ENCODE measurements around the gene SRMS. TPM values are rescaled to one million over a fixed set of nuclear protein-coding genes. Genes with fewer than 3 reads are reported as not detected.
"Not testable (repeated sequence)": the region's sequence is repeated elsewhere in the genome, so short reads cannot be mapped to it uniquely, and the experiment has no call there.

SRMS gene
- polyA plus RNA-seq, 1 experiment = not detected

GRCh38 chr20:63562461-63563224 is 15.1 kb upstream of the SRMS start:
- Histone ChIP-seq H3K27me3 (ENCODE audit: control insufficient read depth, insufficient read depth, low read length) (no peaks in the 10 kb centered on the region), H3K9me3 (ENCODE audit: control insufficient read depth, insufficient read depth, low read length) (peaks cover 6% of the 10 kb centered on the region; the same call in 1 of the 2 replicates), H3K4me3 (ENCODE audit: low read depth, low read length) (no peak overlapping the region), H3K27ac (ENCODE audit: low read depth, low read length) (no peak overlapping the region)
- ChIA-PET CTCF (no interaction called here), POLR2A (no interaction called here)
- DNase-seq (ENCODE audit: low read depth, low spot score) = no peak
- no peak for TF ChIP-seq CTCF (IDR thresholded peaks at IDR 0.05; ENCODE audit: low read depth, low read length)

- TF ChIP-seq CTCF (IDR thresholded peaks at IDR 0.05; ENCODE audit: low read depth, low read length) = no peak
- no peak for DNase-seq (ENCODE audit: low read depth, low spot score)
- Histone ChIP-seq H3K27ac (ENCODE audit: low read depth, low read length) (no peak overlapping the region), H3K9me3 (ENCODE audit: control insufficient read depth, insufficient read depth, low read length) (peaks cover 6% of the 10 kb centered on the region; the same call in 1 of the 2 replicates), H3K27me3 (ENCODE audit: control insufficient read depth, insufficient read depth, low read length) (no peaks in the 10 kb centered on the region), H3K4me3 (ENCODE audit: low read depth, low read length) (no peak overlapping the region)
- CTCF ChIA-PET = interaction anchor here (1.0 kb wide), 1 partner anchor 24 kb away, joined by 3 read pairs; no protein-coding TSS in a partner anchor
- POLR2A ChIA-PET = no interaction called here
These were observed 14.3 kb upstream of the SRMS start for GRCh38 chr20:63561624-63562396.

- H3K9me3 ChIP-seq (ENCODE audit: control insufficient read depth, insufficient read depth, low read length) = peaks cover 6% of the 10 kb centered on the region; the same call in 1 of the 2 replicates
- H3K4me3 ChIP-seq (ENCODE audit: low read depth, low read length) = no peak overlapping the region
- no peak for DNase-seq (ENCODE audit: low read depth, low spot score)
- H3K27ac ChIP-seq (ENCODE audit: low read depth, low read length) = no peak overlapping the region
- CTCF ChIA-PET = interaction anchor here (0.5 to 1.0 kb wide), 2 partner anchors 23 to 410 kb away, joined by 3 to 6 read pairs; no protein-coding TSS in a partner anchor
- H3K27me3 ChIP-seq (ENCODE audit: control insufficient read depth, insufficient read depth, low read length) = no peaks in the 10 kb centered on the region
- TF ChIP-seq CTCF (IDR thresholded peaks at IDR 0.05; ENCODE audit: low read depth, low read length) = no peak
- POLR2A ChIA-PET = no interaction called here
These were observed 13.5 kb upstream of the SRMS start for GRCh38 chr20:63560856-63561609.

GRCh38 chr20:63560333-63560805 is 12.8 kb upstream of the SRMS start:
- no peak for TF ChIP-seq CTCF (IDR thresholded peaks at IDR 0.05; ENCODE audit: low read depth, low read length)
- Histone ChIP-seq H3K27ac (ENCODE audit: low read depth, low read length) (no peak overlapping the region), H3K9me3 (ENCODE audit: control insufficient read depth, insufficient read depth, low read length) (peaks cover 6% of the 10 kb centered on the region; the same call in 1 of the 2 replicates), H3K27me3 (ENCODE audit: control insufficient read depth, insufficient read depth, low read length) (no peaks in the 10 kb centered on the region), H3K4me3 (ENCODE audit: low read depth, low read length) (no peak overlapping the region)
- CTCF ChIA-PET = interaction anchor here (0.5 kb wide), 1 partner anchor 411 kb away, joined by 6 read pairs; no protein-coding TSS in a partner anchor
- DNase-seq (ENCODE audit: low read depth, low spot score) = no peak
- POLR2A ChIA-PET = no interaction called here

GRCh38 chr20:63559485-63560332 is 12.2 kb upstream of the SRMS start:
- POLR2A ChIA-PET; H3K27me3 ChIP-seq (ENCODE audit: control insufficient read depth, insufficient read depth, low read length); H3K9me3 ChIP-seq (ENCODE audit: control insufficient read depth, insufficient read depth, low read length); H3K27ac ChIP-seq (ENCODE audit: low read depth, low read length); CTCF ChIA-PET; DNase-seq (ENCODE audit: low read depth, low spot score); H3K4me3 ChIP-seq (ENCODE audit: low read depth, low read length): not testable (repeated sequence)

Data from AG04450 (cell line).